Measurements from ENCODE around the gene LRRC3. TPM values are rescaled to one million over a fixed set of nuclear protein-coding genes. Genes with fewer than 3 reads are reported as not detected.

The LRRC3 gene
- total RNA-seq, 2 experiments from 2014 or later, result 0.55 to 0.61 TPM

GRCh38 chr21:44461005-44461404 is 5.7 kb downstream of the LRRC3 start:
- POLR2A ChIA-PET, result no interaction called here
- no peaks in the 10 kb centered on the region for H3K27me3 Mint-ChIP-seq
- no peaks in the 10 kb centered on the region for H3K4me1 Mint-ChIP-seq (ENCODE audit: low read depth)
- no peak for TF ChIP-seq CTCF (IDR thresholded peaks at IDR 0.05)
- CTCF ChIA-PET, result no interaction called here
- no peaks in the 10 kb centered on the region for H3K27me3 ChIP-seq (ENCODE audit: control insufficient read depth in 1 of 2, insufficient read depth in 2 of 2, low read length in 2 of 2)
- no peaks in the 10 kb centered on the region for H3K36me3 Mint-ChIP-seq (ENCODE audit: low read depth)
- no peak overlapping the region for H3K4me3 ChIP-seq (ENCODE audit: low read length)
- H3K4me3 Mint-ChIP-seq, result no peak overlapping the region
- intact Hi-C loops (cut with DNase I, micrococcal nuclease), result no loop called here
- no peaks in the 10 kb centered on the region for H3K9me3 Mint-ChIP-seq
- no peaks in the 10 kb centered on the region for H3K36me3 ChIP-seq (ENCODE audit: insufficient read depth, low read length)
- H3K9me3 ChIP-seq (ENCODE audit: control insufficient read depth in 1 of 2, insufficient read depth in 1 of 2, low read length in 2 of 2), result peaks cover 0 to 4% of the 10 kb centered on the region in 2 experiments
- no peak overlapping the region for H3K27ac ChIP-seq (ENCODE audit: low read depth in 1 of 2, low read length in 2 of 2)
- no peak overlapping the region for H3K27ac Mint-ChIP-seq
- DNase-seq (peak in 2 of 14 experiments; percentile 13 to 14), ATAC-seq (ENCODE audit: poor library complexity) (no peak)
- H3K4me1 ChIP-seq (ENCODE audit: insufficient read depth, low read length), result peaks cover 6% of the 10 kb centered on the region

DNA sequence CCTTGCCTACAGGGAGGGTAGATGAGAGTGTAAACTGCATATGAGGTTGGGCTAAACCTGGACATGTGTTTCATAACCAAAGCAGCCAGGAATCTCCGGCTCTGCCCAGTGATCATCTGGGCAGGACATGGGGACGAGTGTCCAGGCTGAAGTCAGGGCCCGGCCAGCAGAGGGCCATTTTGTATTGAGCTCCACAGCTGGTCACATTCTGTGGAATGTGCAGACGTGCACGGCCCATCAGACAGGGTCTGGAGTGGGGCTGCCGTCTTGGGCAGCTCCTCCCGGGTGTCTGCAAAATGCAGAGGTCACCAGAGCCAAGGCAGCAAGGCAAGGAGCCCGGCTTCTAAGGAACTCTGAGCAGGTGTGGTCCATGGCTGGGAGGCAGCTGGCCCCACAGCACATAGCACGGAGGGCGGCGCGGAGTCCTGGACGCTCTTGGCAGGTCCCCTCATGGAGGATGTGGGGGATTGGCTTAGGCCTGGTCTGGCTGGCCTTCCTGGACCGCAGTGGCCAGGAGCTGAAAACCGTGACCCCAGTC is 6.2 kb downstream of the LRRC3 start:
- peaks cover 0 to 4% of the 10 kb centered on the region in 2 experiments for H3K9me3 ChIP-seq (ENCODE audit: control insufficient read depth in 1 of 2, insufficient read depth in 1 of 2, low read length in 2 of 2)
- no peaks in the 10 kb centered on the region for H3K27me3 Mint-ChIP-seq
- ATAC-seq (ENCODE audit: poor library complexity), result no peak
- H3K27ac ChIP-seq (ENCODE audit: low read depth in 1 of 2, low read length in 2 of 2), result no peak overlapping the region
- no peak overlapping the region for H3K27ac Mint-ChIP-seq
- H3K36me3 Mint-ChIP-seq (ENCODE audit: low read depth), result no peaks in the 10 kb centered on the region
- no peaks in the 10 kb centered on the region for H3K9me3 Mint-ChIP-seq
- ChIA-PET CTCF (no interaction called here), POLR2A (no interaction called here)
- TF ChIP-seq CTCF (IDR thresholded peaks at IDR 0.05), result no peak
- intact Hi-C loops (cut with DNase I, micrococcal nuclease), result no loop called here
- H3K4me1 ChIP-seq (ENCODE audit: insufficient read depth, low read length), result peaks cover under 1% of the 10 kb centered on the region
- H3K4me1 Mint-ChIP-seq (ENCODE audit: low read depth), result no peaks in the 10 kb centered on the region
- no peaks in the 10 kb centered on the region for H3K36me3 ChIP-seq (ENCODE audit: insufficient read depth, low read length)
- no peak overlapping the region for H3K4me3 ChIP-seq (ENCODE audit: low read length)
- DNase-seq, result peak in 2 of 14 experiments; percentile 7 to 29
- H3K27me3 ChIP-seq (ENCODE audit: control insufficient read depth in 1 of 2, insufficient read depth in 2 of 2, low read length in 2 of 2), result no peaks in the 10 kb centered on the region
- H3K4me3 Mint-ChIP-seq, result no peak overlapping the region

- no peaks in the 10 kb centered on the region for H3K36me3 ChIP-seq (ENCODE audit: insufficient read depth, low read length)
- H3K9me3 Mint-ChIP-seq, result no peaks in the 10 kb centered on the region
- H3K4me3 ChIP-seq (ENCODE audit: low read length), result no peak overlapping the region
- CTCF ChIA-PET, result interaction anchor here (0.5 kb wide), 1 partner anchor 350 kb away, joined by 3 read pairs; no protein-coding TSS in a partner anchor
- H3K4me3 Mint-ChIP-seq, result no peak overlapping the region
- ATAC-seq (ENCODE audit: poor library complexity) (no peak), DNase-seq (peak in 2 of 14 experiments; percentile 8 to 21)
- H3K36me3 Mint-ChIP-seq (ENCODE audit: low read depth), result no peaks in the 10 kb centered on the region
- no peaks in the 10 kb centered on the region for H3K27me3 ChIP-seq (ENCODE audit: control insufficient read depth in 1 of 2, insufficient read depth in 2 of 2, low read length in 2 of 2)
- no peaks in the 10 kb centered on the region for H3K4me1 Mint-ChIP-seq (ENCODE audit: low read depth)
- no peaks in the 10 kb centered on the region for H3K4me1 ChIP-seq (ENCODE audit: insufficient read depth, low read length)
- POLR2A ChIA-PET, result no interaction called here
- peaks cover 0 to 4% of the 10 kb centered on the region in 2 experiments for H3K9me3 ChIP-seq (ENCODE audit: control insufficient read depth in 1 of 2, insufficient read depth in 1 of 2, low read length in 2 of 2)
- H3K27ac ChIP-seq (ENCODE audit: low read depth in 1 of 2, low read length in 2 of 2), result no peak overlapping the region
- no peak overlapping the region for H3K27ac Mint-ChIP-seq
- TF ChIP-seq CTCF (IDR thresholded peaks at IDR 0.05), result no peak
- H3K27me3 Mint-ChIP-seq, result no peaks in the 10 kb centered on the region
- intact Hi-C loops (cut with DNase I, micrococcal nuclease), result no loop called here
These were observed 7.0 kb downstream of the LRRC3 start for GRCh38 chr21:44462086-44462833.
